Activated CD4-positive, alpha-beta T cell treated with anti-CD3 and anti-CD28 coated beads for 1 hour (primary cell): ENCODE measurements around the gene XPNPEP3.
A peak's percentile ranks its signal among the peaks of the same experiment; 100 is the strongest.
"Not testable (repeated sequence)": the region's sequence is repeated elsewhere in the genome, so short reads cannot be mapped to it uniquely, and the experiment has no call there.

Experiments used
- DNase-seq: peaks from one replicate; pipeline ENCODE4 v3.0.0-alpha.2; 2020

Gene XPNPEP3

GRCh38 chr22:40856513-40857308 is at the start of gene XPNPEP3, which contains the start of gene ST13:
XPNPEP3 (plus strand) TSS chr22:40857148; CDS start chr22:40857182, 34 bp downstream.
ST13 (minus strand) TSS chr22:40856639; CDS start chr22:40856540, 99 bp downstream.
- DNase-seq: peak; percentile 96

GRCh38 chr22:40808018-40808841 is 48.7 kb upstream of the XPNPEP3 start:
- no peak for DNase-seq

GRCh38 chr22:40813912-40814315 is 43.0 kb upstream of the XPNPEP3 start:
- no peak for DNase-seq

GRCh38 chr22:40817737-40818136 is 39.2 kb upstream of the XPNPEP3 start:
- DNase-seq: no peak

- no peak for DNase-seq
Observed at GRCh38 chr22:40818192-40818746, 38.7 kb upstream of the XPNPEP3 start.

- peak; percentile 80 for DNase-seq
Observed at GRCh38 chr22:40818747-40819598, 38.0 kb upstream of the XPNPEP3 start, which contains the start of gene SLC25A17. SLC25A17 (minus strand) TSS chr22:40819346; CDS start chr22:40819248, 98 bp downstream.

GRCh38 chr22:40819599-40820140 is 37.3 kb upstream of the XPNPEP3 start:
- DNase-seq: no peak

GRCh38 chr22:40823426-40823825 is 33.5 kb upstream of the XPNPEP3 start:
- DNase-seq: no peak

GRCh38 chr22:40826292-40826691 is 30.7 kb upstream of the XPNPEP3 start:
- DNase-seq: not testable (repeated sequence)

- DNase-seq: no peak
Observed at GRCh38 chr22:40826984-40827741, 29.8 kb upstream of the XPNPEP3 start.

- DNase-seq: no peak
Observed at GRCh38 chr22:40829131-40829530, 27.8 kb upstream of the XPNPEP3 start.

- DNase-seq: no peak
Observed at GRCh38 chr22:40834619-40835018, 22.3 kb upstream of the XPNPEP3 start.

GRCh38 chr22:40838486-40838885 is 18.5 kb upstream of the XPNPEP3 start:
- no peak for DNase-seq

GRCh38 chr22:40844951-40845350 is 12.0 kb upstream of the XPNPEP3 start:
- no peak for DNase-seq

GRCh38 chr22:40845816-40846215 is 11.1 kb upstream of the XPNPEP3 start:
- not testable (repeated sequence) for DNase-seq

- DNase-seq: no peak
Observed at GRCh38 chr22:40853333-40853732, 3.6 kb upstream of the XPNPEP3 start.

- no peak for DNase-seq
Observed at GRCh38 chr22:40853961-40854360, 3.0 kb upstream of the XPNPEP3 start.

GRCh38 chr22:40855071-40855978 is 1.6 kb upstream of the XPNPEP3 start:
- DNase-seq: no peak

GRCh38 chr22:40855979-40856512 is 902 bp upstream of the XPNPEP3 start:
- no peak for DNase-seq

- no peak for DNase-seq
Observed at GRCh38 chr22:40857309-40857855, 434 bp downstream of the XPNPEP3 start.
